ENCODE results near the gene CFAP77.

The CFAP77 gene

DNA sequence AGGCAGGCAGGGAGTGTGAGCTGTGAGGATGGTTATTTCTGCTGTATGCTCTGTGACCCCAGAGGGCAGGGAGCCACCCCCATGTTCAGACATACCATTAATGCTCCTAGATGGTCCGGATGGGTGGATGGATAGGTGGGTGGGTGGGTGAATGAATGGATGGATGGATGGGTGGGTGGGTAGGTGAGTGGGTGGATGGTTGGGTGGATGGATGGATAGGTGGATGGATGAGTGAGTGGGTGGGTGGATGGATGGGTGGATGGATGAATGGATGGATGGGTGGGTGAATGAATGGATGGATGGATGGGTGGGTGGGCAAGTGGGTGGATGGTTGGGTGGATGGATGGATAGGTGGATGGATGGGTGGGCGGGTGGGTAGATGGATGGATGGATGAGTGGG is 109.0 kb downstream of the CFAP77 start:
- Histone ChIP-seq H4K20me1 (ENCODE audit: low read depth, low read length) (no peaks in the 10 kb centered on the region), H3K36me3 (ENCODE audit: low read length) (no peaks in the 10 kb centered on the region), H3F3A (ENCODE audit: insufficient read depth) (no peaks in the 10 kb centered on the region), H3K27me3 (ENCODE audit: low read length) (no peaks in the 10 kb centered on the region), H3K4me2 (ENCODE audit: low read depth, low read length, poor library complexity, severe bottlenecking) (no peak overlapping the region), H3K9me3 (ENCODE audit: insufficient read depth, low read length) (no peaks in the 10 kb centered on the region), H3K9me2 (replicated peaks; ENCODE audit: insufficient read depth, low read length) (no peaks in the 10 kb centered on the region), H3K27ac (ENCODE audit: low read depth, low read length) (no peak overlapping the region), H3K79me2 (ENCODE audit: insufficient read depth, low read length) (no peaks in the 10 kb centered on the region), H2AFZ (ENCODE audit: low read depth, low read length, severe bottlenecking) (no peak overlapping the region), H3K9ac (ENCODE audit: low read length) (no peak overlapping the region), H3K4me3 (ENCODE audit: insufficient read depth, low read length, poor library complexity, severe bottlenecking) (no peak overlapping the region)
- TF ChIP-seq EZH2phosphoT487 (conservative IDR thresholded peaks at IDR 0.05; ENCODE audit: low read length) (no peak), CTCF (IDR thresholded peaks at IDR 0.05; ENCODE audit: insufficient read depth, low read length, poor library complexity, severe bottlenecking) (no peak)

DNA sequence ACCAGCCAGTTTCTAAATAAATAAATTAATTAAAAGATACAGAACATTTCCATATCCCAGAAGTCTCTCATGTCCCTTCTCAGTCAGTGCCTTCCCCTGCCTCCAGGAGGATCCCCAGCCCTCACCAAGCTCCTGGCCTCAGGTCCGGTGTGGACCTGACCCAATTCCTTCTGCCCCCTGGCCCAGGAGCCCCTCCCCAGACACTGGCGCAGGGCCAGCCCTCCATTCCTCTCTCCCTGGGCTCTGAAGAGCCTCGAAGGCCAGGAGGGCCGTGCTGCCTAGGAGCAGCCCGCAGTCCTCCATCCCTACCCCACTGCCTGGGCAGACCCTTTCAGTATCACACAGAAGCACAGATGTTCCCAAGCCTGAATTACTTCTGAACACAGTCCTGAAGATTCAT is 110.6 kb downstream of the CFAP77 start:
- Histone ChIP-seq H3K27ac (ENCODE audit: low read depth, low read length) (no peak overlapping the region), H2AFZ (ENCODE audit: low read depth, low read length, severe bottlenecking) (no peak overlapping the region), H3K9me2 (replicated peaks; ENCODE audit: insufficient read depth, low read length) (no peaks in the 10 kb centered on the region), H4K20me1 (ENCODE audit: low read depth, low read length) (no peaks in the 10 kb centered on the region), H3K79me2 (ENCODE audit: insufficient read depth, low read length) (no peaks in the 10 kb centered on the region), H3K4me3 (ENCODE audit: insufficient read depth, low read length, poor library complexity, severe bottlenecking) (no peak overlapping the region), H3K9me3 (ENCODE audit: insufficient read depth, low read length) (no peaks in the 10 kb centered on the region), H3K27me3 (ENCODE audit: low read length) (no peaks in the 10 kb centered on the region), H3K36me3 (ENCODE audit: low read length) (no peaks in the 10 kb centered on the region), H3K4me2 (ENCODE audit: low read depth, low read length, poor library complexity, severe bottlenecking) (no peak overlapping the region), H3F3A (ENCODE audit: insufficient read depth) (no peaks in the 10 kb centered on the region), H3K9ac (ENCODE audit: low read length) (no peak overlapping the region)
- TF ChIP-seq EZH2phosphoT487 (conservative IDR thresholded peaks at IDR 0.05; ENCODE audit: low read length), result no peak
- no peak for TF ChIP-seq CTCF (IDR thresholded peaks at IDR 0.05; ENCODE audit: insufficient read depth, low read length, poor library complexity, severe bottlenecking)

- TF ChIP-seq EZH2phosphoT487 (conservative IDR thresholded peaks at IDR 0.05; ENCODE audit: low read length) (no peak), CTCF (IDR thresholded peaks at IDR 0.05; ENCODE audit: insufficient read depth, low read length, poor library complexity, severe bottlenecking) (no peak)
- Histone ChIP-seq H3K27me3 (ENCODE audit: low read length) (no peaks in the 10 kb centered on the region), H2AFZ (ENCODE audit: low read depth, low read length, severe bottlenecking) (no peak overlapping the region), H3K4me2 (ENCODE audit: low read depth, low read length, poor library complexity, severe bottlenecking) (no peak overlapping the region), H3K36me3 (ENCODE audit: low read length) (no peaks in the 10 kb centered on the region), H3K9me3 (ENCODE audit: insufficient read depth, low read length) (no peaks in the 10 kb centered on the region), H3K79me2 (ENCODE audit: insufficient read depth, low read length) (no peaks in the 10 kb centered on the region), H3K4me3 (ENCODE audit: insufficient read depth, low read length, poor library complexity, severe bottlenecking) (no peak overlapping the region), H3F3A (ENCODE audit: insufficient read depth) (no peaks in the 10 kb centered on the region), H4K20me1 (ENCODE audit: low read depth, low read length) (no peaks in the 10 kb centered on the region), H3K9ac (ENCODE audit: low read length) (no peak overlapping the region), H3K27ac (ENCODE audit: low read depth, low read length) (no peak overlapping the region), H3K9me2 (replicated peaks; ENCODE audit: insufficient read depth, low read length) (no peaks in the 10 kb centered on the region)
These were observed 115.5 kb downstream of the CFAP77 start for GRCh38 chr9:132525308-132526023.

Measured in SU-DHL-6 (cell line).